Fibroblast of skin of left quadriceps (primary cell): ENCODE results near the gene MPZ.
"Not testable (repeated sequence)": the region's sequence is repeated elsewhere in the genome, so short reads cannot be mapped to it uniquely, and the experiment has no call there.

Experiments
- DNase-seq, 2 experiments: peaks; one replicate each; pipeline ENCODE4 v3.0.0-alpha.2; 2013; ENCODE audit warnings: low read depth in 2 of 2

The MPZ gene

DNA sequence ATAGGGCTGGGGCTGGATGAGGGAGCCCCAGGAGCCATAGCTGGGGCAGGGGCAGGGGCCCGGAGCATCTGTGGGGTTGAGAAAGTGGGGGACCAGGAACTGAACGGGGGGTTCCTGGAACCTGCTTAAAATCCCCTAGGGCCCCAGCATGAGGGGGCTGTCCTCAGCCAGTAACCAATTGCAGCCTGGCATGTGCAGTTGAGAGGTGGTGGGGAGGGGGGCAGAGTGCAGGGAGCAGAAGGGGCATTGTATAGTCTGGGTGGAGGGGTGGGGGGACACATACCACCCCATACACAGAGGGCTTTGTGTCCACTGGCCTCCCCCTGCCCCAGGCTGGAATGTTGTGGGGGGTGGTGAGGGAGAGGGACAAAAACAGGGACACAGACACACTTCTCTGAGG lies at the start of gene MPZ:
Gene MPZ (minus strand): TSS at position 101 of the 400 bp plus-strand sequence. CDS start 63 bp downstream, at position 38.
- DNase-seq: no peak

DNA sequence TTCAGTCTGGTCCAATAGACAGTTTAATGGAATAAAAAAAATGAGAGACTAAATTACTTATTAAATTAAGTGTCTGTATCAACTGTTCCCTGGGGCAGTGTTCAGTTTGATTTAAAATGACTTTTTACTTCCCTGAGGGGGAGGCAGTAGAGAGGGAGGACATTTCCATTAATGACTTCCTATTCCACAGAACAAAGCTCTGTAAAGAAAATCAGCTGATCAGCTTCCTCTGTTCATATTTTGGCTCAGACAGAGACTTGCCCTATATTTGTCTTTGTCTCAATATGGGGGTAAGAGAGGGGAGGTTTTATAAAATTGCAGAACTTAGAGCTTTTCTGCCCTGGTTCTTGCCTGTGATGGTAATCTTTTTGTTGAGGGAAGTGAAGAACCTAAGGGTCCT lies 49.5 kb upstream of the MPZ start:
- DNase-seq: no peak

- no peak for DNase-seq
Observed at GRCh38 chr1:161357073-161357472, 47.3 kb upstream of the MPZ start.

GRCh38 chr1:161351482-161351881 lies 41.7 kb upstream of the MPZ start:
- DNase-seq: no peak

- no peak for DNase-seq
Observed at GRCh38 chr1:161350671-161351070, 40.9 kb upstream of the MPZ start.

DNA sequence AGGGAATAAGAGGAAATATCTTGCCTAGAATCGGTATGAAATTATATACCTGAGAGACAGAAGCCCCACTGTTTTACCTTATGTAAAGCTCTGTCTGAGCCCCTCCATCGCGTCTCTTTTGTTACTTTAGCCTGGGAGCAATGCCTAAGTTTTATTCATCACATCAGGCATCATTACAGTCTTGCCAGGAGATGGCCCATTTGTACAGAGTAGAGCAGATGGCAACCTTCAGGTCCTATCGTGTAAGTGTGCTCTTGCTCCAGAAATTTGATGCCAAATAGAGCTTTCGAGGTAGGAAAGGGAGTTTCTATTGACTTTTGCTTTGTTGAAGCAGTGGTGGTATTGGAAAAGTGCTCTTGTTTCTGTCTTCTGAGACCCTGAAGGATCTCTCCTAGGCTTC lies 33.1 kb upstream of the MPZ start:
- DNase-seq: no peak

GRCh38 chr1:161342177-161342576 lies 32.4 kb upstream of the MPZ start:
- DNase-seq: no peak

DNA sequence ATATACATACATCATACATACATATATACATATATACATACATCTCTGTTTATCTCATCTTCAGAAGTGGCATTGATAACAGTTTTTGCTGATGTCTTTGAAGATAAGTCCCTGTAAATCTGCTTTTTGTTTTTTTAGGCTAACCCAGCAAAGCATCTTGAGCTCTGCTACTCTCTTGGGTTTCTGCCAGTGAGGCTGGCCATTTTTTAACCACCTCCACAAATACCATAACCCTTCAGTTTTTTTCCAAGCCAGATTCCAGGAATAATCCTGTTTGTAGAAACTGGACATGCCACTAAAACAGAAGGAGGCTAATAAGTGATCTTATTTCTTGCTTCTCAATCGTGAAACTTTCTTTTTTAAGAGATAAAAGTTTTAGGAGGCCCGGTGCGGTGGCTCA lies 26.0 kb upstream of the MPZ start:
- DNase-seq: no peak

GRCh38 chr1:161333166-161333565 lies 23.4 kb upstream of the MPZ start:
- DNase-seq: no peak

- no peak for DNase-seq
Observed at GRCh38 chr1:161330346-161330745, 20.6 kb upstream of the MPZ start.

GRCh38 chr1:161324020-161324419 lies 14.3 kb upstream of the MPZ start:
- no peak for DNase-seq

GRCh38 chr1:161315841-161316674 lies 6.3 kb upstream of the MPZ start:
- DNase-seq: not testable (repeated sequence)

- peak; percentile 69 to 72 for DNase-seq
Observed at GRCh38 chr1:161314201-161314981, 4.6 kb upstream of the MPZ start, which contains the start of gene SDHC. SDHC (plus strand) TSS chr1:161314381; CDS start chr1:161314406, 25 bp downstream.

DNA sequence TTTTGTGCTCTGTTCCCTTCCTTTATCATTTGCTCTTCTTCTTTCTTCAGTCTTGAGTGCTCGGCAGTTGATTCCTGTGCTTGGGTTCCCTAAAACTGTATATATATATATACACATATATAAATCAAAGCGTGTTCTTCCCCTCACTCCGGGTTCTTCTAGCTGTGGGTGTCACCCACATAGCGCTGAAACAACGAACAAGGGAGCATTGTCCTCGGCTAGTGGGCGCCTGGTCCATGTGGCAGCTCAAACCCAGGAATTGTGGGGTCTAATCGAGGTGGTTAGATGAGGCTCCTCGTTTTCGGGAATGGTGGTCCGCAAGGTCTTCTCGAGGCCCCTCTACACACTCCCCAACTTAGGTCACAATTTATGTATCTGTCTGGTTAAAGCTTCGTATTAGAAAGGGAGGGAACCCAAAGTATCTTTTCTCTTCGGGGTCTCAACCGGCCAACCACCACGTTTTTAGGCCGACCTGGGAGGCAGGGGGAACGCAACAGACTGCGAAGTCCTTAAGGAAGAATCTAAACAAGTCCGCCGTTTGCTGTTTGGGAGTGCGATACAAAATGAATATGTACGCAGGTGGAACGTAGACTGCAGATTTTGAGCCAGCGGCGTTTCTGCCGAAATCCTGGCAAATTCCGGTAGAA lies 3.9 kb upstream of the MPZ start:
- no peak for DNase-seq

DNA sequence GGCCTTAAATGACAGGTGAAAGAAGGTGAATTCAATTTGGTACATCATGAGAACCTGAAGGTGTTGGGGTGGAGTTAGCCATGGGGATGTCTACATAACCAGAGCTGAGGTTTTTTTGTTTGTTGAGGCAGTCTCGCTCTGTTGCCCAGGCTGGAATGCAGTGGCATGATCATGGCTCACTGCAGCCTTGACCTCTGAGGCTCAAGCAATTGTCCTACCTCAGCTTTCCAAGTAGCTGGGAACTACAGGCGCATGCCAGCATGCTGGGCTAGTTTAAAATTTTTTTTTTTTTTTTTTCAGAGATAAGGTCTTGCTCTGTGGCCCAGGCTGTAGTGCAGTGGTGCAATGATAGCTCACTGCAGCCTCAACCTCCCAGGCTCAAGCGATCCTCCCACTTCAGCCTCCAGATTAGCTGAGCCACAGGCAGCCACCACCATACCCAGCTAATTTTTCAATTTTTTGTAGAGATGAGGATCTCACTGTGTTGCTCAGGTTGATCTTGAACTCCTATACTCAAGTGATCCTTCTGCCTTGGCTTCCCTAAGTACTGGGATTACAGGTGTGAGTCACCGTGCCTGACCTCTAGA lies 1.9 kb upstream of the MPZ start:
- no peak for DNase-seq

DNA sequence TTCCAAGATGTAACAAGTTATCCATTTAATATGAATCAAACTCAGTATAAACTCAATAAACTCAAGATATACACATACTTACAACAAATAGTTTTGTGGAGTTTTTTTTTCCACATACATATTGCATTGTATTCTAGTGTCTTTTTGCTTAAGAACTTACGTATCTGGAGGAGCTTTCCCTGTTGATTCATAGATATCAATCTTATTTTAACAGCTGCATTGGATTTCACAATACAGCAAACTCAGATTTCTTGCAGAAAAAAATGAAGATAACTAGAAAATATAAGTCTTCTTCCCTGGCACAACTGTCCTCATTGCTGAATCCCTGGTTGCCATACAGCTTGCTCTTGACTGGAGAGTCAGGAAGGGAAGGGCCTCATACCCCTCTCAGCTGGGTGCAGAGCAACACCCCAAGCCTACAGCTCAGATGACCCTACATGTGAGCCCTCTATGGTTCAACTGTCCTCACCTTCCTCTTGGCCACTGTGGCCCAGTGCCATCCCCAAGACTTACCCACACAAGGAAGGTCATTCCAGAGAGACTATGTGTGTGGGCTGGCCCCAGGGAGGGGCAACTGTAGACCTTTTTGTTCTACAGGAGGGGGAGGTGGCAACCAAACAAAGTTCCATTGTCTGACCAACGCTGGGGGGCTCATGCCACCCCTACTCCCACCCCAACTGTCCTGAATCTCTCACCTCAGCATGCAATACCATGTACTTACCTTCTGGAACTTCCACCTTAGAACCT lies 1.7 kb downstream of the MPZ start:
- DNase-seq: no peak

GRCh38 chr1:161307230-161307768 lies 2.5 kb downstream of the MPZ start:
- peak; percentile 22 to 24 for DNase-seq

DNA sequence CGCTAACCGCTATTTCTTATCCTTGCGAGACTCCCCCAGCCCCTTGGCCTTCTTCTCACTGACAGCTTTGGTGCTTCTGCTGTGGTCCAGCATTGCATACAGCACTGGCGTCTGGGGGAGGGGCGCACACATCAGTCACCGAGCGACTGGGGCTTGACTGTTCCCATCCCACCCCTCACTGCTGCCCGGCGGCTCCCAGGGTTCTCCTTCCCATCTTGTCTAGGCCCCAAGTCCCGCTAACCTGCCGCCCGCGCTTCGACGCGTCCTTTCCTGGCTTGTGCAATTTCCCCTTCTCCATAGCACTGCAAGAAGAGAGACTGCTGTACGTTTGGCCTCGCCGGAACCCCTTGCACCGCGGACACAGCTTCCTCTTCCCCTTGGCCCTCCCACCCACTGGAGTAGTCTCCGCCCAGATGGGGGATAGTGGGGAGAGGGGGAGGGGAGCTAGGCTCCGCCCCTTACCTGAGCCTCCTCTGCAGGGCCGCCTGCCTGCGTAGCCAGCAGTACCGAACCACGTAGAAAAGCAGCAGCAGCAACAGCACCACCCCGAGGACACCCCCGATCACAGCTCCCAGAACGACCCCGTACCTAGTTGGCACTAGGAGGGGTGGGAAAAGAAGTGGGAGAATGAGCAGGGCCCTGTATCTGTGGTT lies 3.8 kb downstream of the MPZ start:
- DNase-seq: peak; percentile 11 to 21

- DNase-seq: no peak
Observed at GRCh38 chr1:161304927-161305866, 4.6 kb downstream of the MPZ start.
